AG10803 (cell line): ENCODE measurements around the gene KLF4.
A peak's percentile ranks its signal among the peaks of the same experiment; 100 is the strongest.

Experiments used
- DNase-seq: peaks from one replicate; pipeline ENCODE4 v3.0.0; 2010; ENCODE audit warnings: low read depth
- H3K4me3 ChIP-seq: 2 replicates; pipeline ENCODE4 v1.5.1; 2011; ENCODE audit warnings: mild to moderate bottlenecking, low read length, control low read depth
- TF ChIP-seq, protein P1 (sequence below): conservative IDR thresholded peaks from 2 replicates; pipeline ENCODE4 v1.5.1; 2011; ENCODE audit warnings: mild to moderate bottlenecking, low read length, control low read depth, inconsistent platforms

KLF4 gene

DNA sequence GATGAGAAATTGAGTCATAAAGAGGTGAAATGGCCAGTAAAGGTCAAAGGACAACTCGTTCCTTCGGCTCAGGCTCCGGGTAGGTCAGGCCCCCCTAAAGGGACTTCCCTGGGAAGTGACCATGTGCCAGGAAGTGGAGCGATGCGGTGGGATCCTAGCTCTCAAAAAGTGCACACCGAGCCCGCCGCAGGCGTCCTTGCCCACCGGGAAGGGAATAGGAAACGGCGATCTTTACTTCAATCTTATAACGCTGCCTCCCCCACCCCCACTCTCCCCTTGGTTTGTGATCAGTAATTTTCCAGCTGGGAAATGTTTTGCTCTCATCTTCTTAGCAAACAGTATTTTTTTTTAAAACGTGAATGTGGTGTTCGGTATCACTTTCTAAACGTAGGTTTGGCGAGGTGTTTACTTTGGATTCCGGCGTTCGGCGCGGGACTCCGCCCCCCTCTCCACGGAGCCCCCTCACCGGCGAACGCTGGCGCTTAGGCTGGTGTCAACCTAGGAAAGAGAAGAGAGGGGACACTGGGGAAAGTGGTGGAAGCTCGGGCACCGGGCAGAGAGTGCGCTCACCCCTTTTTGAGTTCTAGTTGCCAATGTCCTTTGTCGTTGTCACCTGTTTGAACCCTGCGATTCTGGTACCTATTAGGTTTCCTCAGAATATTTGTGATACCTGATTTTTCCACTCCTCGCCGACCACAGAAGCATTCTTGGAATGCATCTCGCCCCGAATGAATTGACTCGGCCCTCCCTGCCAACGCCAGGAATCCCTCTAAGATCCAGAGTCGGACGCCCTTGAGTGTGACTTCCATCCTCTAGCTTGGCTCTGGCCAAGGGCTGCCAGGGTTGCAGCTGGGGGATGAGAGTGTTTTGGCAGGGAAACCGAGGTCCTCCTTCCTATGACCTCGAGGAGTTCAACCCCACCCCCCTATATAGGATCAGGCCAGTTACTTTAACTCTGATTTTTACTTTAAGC, 1.8 kb upstream of the KLF4 start:
- no peak for DNase-seq
- peak overlapping the region; percentile 13 for H3K4me3 ChIP-seq
- TF ChIP-seq, protein P1, sequence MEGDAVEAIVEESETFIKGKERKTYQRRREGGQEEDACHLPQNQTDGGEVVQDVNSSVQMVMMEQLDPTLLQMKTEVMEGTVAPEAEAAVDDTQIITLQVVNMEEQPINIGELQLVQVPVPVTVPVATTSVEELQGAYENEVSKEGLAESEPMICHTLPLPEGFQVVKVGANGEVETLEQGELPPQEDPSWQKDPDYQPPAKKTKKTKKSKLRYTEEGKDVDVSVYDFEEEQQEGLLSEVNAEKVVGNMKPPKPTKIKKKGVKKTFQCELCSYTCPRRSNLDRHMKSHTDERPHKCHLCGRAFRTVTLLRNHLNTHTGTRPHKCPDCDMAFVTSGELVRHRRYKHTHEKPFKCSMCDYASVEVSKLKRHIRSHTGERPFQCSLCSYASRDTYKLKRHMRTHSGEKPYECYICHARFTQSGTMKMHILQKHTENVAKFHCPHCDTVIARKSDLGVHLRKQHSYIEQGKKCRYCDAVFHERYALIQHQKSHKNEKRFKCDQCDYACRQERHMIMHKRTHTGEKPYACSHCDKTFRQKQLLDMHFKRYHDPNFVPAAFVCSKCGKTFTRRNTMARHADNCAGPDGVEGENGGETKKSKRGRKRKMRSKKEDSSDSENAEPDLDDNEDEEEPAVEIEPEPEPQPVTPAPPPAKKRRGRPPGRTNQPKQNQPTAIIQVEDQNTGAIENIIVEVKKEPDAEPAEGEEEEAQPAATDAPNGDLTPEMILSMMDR: no peak

DNA sequence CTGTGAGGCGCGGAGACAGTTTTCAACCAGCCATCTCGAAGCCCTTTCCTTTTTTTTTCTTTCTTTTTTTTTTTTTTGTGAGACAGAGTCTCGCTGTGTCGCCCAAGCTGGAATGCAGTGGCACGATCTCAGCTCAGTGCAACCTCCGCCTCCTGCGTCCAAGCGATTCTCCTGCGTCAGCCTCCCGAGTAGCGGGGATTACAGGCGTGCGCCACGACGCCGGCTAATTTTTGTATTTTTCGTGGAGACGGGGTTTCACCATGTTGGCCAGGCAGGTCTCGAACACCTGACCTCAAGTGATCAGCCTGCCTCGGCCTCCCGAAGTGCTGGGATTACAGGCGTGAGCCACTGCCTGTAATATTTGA, 1.0 kb upstream of the KLF4 start:
- H3K4me3 ChIP-seq: peak overlapping the region; percentile 75
- DNase-seq: peak; percentile 35

DNA sequence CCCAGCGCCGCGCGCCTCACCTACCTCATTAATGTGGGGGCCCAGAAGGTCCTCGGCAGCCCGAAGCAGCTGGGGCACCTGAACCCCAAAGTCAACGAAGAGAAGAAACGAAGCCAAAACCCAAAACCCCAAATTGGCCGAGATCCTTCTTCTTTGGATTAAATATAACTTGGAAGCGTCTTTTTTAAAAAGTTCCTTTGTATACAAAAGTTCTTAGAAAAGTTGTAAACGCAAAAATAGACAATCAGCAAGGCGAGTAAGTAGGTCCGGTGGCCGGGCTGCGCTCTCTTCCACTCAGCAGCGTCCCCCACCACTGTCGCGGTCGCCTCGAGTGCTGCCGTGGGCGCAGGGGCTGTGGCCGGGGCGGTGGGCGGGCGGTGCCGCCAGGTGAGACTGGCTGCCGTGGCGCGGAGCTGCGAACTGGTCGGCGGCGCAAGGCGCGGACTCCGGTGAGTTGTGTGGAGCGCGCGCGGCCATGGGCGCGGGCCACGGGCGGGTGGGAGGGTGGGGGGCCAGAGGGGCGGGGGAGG, 360 bp downstream of the KLF4 start:
- H3K4me3 ChIP-seq: peak overlapping the region; percentile 97
- TF ChIP-seq, protein P1: no peak
- no peak for DNase-seq

DNA sequence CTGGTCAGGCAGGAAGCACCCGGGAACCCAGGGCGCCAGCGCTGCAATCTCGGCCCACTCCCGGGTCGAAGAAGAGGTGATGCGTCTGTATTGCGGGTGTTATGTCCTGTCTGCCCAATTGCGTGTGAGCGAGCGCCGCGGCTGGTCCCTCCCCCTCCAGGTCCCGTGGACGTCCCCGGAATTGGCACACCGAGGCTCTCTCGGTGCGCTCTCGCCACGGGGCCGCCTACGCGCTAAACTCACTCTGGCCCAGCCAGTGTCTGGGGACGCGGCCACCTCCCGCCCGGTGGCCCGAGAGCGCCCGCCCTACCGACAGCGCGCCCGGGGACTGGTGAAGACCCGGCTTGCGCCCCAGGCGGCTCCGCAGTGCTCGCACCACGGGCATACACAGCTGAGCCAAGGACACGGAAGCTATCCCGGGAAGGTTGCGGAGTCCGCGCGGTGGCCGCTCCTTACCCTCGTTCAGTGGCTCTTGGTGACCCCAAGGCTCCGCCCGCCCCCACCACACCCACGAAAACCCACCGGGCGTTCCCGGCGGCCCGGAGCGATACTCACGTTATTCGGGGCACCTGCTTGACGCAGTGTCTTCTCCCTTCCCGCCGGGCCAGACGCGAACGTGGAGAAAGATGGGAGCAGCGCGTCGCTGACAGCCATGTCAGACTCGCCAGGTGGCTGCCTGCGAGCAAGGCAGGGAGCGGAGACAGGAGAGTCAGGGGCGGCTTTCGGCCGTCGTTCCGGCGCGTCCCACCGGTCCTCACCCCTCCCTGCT, 1.0 kb downstream of the KLF4 start:
- TF ChIP-seq, protein P1: no peak
- peak overlapping the region; percentile 97 for H3K4me3 ChIP-seq
- DNase-seq: peak; percentile 64

DNA sequence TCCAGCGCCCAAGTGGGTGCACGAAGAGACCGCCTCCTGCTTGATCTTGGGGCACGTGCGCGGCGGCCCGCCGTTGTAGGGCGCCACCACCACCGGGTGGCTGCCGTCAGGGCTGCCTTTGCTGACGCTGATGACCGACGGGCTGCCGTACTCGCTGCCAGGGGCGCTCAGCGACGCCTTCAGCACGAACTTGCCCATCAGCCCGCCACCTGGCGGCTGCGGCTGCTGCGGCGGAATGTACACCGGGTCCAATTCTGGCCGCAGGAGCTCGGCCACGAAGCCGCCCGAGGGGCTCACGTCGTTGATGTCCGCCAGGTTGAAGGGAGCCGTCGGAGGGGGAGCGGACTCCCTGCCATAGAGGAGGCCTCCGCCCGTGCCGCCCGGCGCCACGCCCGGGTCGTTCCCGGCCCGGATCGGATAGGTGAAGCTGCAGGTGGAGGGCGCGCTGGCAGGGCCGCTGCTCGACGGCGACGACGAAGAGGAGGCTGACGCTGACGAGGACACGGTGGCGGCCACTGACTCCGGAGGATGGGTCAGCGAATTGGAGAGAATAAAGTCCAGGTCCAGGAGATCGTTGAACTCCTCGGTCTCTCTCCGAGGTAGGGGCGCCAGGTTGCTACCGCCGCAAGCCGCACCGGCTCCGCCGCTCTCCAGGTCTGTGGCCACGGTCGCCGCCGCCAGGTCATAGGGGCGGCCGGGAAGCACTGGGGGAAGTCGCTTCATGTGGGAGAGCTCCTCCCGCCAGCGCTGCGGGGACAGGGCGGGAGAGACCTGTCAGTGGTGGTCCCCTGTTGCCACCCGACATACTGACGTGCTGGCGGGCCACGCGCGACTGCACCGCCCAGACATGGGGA, 1.8 kb downstream of the KLF4 start:
- H3K4me3 ChIP-seq: peak overlapping the region; percentile 97
- TF ChIP-seq, protein P1: peak; percentile 55
- peak; percentile 61 for DNase-seq

DNA sequence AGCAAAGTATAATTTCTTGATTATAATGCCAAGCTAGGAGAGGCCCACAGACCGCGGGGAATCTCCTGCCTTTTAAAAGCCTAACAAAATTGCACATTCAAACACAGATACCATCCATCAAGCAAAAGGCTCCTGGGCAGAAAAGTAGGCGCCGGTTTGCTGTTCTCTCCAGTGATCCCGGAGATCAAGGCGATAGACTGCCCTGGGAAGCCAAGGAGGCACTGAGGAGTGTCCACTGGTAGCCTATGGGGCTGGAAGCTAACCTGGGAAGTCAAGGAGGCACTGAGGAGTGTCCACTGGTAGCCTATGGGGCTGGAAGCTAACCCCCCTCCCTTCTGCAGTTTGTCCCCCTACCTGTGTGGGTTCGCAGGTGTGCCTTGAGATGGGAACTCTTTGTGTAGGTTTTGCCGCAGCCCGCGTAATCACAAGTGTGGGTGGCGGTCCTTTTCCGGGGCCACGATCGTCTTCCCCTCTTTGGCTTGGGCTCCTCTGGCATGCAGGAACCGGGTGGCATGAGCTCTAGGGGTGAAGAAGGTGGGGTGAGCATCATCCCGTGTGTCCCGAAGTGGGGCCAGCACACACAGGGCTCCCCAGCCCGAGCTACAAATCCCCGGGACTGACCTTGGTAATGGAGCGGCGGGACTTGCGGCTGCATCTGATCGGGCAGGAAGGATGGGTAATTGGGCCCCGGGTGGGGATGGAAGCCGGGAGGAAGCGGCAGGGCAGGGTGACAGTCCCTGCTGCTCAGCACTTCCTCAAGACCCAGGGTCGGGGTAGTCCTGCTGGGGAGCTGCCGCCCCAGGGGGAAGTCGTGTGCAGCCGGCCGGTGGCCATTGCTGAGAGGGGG, 2.7 kb downstream of the KLF4 start:
- no peak for DNase-seq
- TF ChIP-seq, protein P1: no peak
- H3K4me3 ChIP-seq: peak overlapping the region; percentile 97
